NCI-H1048 (cell line): ENCODE data around the gene FAM107B.

Experiments
- DNase-seq: peaks from one replicate; lab custom pipeline; 2025; lab: John Stamatoyannopoulos, UW

The FAM107B gene

DNA sequence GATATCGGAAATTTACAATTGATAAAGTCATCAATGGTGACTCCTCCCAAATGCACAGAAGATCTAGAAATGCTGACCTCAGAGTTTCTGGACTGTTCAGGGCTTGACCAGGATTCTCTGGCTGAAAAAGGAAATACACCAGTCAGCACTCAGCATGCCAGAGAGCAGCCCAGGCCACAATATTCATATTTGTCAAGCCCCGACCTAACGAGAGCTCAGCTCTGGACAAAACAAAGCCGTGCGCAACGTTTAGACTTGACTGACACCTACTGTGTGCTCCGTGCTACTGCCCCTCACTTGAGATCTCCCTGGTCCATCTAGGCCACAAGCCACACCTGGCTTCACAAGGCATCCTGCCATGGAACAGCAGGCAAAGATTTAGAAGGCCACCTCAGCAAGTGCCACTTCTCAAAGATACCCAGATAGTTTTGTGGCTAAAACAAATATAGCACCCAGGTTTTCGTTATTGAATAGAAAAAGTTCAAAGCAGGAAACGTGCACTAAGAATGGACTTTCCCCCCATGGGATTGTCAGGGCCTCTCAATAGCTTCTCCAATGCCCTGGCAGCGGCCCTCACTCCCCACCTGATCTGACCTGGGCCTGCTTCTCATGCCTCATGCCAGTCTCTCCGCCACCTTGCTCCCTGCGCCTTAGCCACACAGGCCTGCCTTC, 218.3 kb downstream of the FAM107B start:
- no peak for DNase-seq

DNA sequence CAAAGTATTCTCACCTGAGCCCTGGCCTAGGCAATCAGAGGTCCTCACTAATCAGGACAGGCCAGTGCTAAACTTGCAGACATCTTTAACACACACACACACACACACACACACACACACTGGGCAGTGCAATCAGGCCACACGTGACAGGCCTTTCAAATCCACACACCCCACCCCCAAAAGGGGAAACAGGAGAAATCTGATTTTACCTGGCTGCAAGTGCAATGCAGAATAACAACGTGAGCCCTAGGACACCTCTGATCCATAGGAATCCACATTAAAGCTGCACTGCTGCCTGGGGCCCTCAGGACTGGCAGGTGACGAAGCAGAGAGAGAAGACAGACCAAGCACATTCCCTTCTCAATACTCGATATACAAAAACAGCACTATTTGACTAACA, 218.9 kb downstream of the FAM107B start:
- no peak for DNase-seq

DNA sequence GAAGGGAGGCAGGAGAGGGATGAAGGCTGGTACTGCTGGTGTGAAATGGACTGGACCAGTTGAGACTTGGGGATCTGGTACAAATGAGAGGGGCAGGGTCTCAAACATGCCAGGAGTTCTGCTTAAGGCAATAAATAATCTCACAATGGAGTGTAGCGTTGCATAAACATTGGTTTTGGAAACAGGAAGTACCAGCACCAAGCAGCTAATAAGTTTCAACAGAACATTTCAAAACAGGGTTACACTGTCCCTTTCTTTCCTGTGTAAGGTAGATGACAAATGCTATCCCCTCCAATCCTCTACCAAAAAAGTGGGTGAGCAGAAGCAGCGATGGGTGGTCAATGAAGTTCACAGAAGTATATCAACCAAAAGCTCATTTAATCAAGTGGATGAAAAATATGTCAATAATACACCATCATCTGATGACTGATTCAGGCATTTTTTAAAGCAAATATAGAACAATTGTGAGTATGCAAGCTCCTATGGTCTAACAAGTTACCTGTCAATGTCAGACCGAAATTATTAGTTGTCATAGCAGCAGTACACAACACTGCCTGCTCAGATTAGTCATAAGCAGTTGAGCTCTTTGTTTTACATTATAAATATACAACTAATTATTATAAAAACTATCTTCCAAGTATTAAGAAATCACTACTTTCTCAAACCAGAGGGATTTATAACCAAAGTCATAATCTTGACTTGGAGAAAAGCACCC, 220.0 kb downstream of the FAM107B start:
- DNase-seq: no peak

DNA sequence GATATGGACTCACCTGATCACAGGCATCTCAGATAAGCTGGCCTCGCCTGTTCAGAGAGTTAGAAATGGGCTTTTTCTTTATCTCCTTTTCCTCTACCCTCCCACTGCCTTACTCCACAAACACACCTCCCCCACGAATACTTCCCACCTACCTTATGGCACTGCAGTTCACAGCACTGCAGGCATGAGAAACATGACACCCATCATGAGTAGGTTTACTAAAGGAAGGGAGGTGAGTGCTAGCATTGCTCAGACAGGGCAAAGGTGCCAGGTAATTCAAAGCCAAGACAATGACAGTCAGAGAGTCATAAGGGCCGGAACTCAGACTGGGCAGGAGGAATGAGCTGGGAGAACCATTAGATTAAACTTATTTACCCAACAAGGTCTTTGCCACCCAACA, 220.6 kb downstream of the FAM107B start:
- no peak for DNase-seq

DNA sequence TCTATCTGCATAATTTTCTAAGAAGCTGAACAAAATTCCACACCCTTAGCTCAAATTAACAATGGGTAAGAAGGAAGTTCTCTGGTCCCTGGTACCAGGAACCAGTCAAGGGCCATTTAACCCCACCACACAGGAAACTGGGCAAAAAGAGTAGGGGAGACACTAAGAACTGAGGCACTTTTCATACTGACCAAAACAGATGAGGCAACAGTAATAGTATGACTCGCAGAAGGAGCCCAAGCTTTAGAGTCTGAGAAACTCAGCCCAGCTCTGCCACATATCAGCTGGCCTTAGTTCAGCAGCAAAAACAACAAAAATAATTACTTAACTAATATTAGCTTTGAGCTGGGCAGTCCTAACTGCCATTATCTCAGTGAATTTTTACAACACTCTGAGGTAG, 221.2 kb downstream of the FAM107B start:
- DNase-seq: no peak

DNA sequence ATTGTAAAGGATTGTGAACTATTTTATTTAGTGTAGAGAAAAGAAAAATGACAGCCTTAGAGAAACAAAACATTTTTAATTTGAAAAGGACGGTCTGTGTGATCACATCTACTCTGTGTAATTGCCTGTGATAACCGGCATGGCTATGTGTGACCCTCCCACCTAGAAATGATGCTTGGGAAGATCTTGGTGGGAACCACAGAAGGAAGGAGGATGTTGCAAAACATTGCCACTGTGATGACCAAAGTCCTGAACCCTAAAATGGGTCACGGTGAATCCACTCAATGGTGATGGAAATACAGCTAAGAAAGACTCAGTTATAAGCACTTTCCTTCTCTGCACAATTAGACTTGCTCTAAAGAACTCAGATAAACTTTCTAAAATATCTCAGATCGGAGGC, 222.7 kb downstream of the FAM107B start:
- DNase-seq: no peak

DNA sequence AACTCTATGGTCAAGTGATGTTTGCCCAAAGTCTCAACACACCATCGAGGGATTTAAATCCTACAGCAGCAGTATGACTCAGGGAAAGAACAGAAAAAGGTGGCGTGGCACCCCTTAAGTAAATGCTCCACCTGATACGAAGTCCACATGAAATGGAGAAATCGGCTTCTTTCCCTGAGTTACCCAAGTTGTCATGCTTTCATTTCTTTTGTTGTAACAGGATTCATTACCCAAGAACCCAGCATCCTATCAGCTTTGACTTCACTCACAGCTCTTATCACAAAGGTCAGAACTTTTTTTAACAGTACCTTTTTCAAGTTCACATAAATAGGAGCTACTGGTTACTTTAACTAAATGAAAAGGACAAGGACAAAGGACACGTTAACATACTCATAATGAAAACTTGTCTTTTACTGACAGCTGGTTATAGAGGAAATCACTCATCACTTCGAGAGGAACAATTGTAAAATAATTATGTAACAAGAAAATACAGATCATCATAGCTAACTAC, 224.2 kb downstream of the FAM107B start:
- DNase-seq: no peak

DNA sequence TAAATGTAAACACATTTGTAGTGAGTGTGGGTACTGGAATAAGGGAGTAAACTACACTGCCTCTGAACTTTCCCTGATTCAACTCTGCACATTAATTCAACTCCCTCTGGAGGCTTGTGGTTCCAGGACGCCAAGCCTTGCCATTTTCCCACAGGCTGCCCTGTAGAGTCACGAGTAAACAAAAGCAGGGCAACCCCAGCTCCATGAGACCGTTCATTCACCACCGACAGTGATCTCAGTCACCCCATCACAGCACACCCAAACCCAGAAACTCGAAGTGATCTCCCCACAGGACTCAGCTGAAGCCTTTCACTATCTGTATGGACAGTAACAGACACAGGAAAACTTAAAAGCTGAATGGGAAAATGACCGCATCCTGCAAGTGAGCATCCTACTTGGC, 225.2 kb downstream of the FAM107B start:
- DNase-seq: no peak

DNA sequence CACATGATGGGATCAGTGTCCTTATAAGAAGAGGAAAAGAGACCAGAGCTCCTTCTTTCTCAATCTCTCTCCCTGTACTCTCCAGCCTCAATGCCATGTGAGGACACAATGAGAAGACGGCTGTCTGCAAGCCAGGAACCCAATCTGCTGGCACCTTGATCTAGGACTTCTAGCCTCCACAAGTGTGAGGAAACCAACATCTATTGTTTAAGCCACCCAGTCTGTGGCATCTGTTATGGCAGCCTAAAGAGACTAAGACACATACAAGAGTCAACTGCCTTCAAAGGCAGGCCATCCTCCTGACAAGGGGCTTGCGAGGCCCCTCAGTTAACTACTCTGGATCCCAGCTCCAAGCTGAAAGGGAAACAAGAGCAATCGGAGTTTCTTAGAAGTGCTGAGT, 225.7 kb downstream of the FAM107B start:
- DNase-seq: no peak

DNA sequence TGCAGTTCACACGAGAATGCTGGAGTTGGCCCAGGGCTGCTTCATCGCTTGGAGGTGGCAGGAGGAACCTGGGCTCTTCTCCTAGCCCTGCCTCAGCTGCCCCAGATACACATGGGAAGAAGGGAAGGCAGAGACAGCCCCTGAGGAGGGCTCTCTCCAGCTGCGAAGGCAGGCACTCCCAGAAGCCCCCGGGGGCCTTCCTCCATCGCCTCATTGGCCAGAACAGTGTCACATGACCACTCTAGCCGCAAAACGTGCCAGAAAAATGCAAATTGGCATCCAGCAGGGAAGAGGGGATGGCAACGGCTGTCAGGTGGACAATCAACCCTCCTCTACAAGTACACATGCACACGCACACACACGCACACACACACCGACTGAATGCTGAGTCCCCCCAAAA, 226.2 kb downstream of the FAM107B start:
- no peak for DNase-seq

DNA sequence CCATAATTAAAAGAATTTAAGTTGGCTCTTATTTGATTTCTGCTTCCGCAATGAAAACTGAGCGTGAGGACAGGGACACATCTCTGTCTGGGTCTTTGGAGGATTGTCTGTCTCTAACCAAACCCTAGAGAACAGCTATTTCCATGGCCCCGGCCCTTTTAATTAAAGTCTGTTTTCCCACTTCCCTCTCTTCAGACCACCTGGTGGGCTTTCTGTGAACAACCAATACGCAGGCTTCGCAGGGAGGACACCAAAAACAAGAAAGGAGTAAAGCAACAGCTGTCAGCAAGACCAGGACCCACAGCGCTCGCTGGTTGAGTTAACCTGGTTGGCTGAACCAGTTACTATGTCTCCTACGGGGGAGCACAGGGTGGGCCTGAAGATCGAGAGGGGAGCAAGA, 226.9 kb downstream of the FAM107B start:
- DNase-seq: no peak

DNA sequence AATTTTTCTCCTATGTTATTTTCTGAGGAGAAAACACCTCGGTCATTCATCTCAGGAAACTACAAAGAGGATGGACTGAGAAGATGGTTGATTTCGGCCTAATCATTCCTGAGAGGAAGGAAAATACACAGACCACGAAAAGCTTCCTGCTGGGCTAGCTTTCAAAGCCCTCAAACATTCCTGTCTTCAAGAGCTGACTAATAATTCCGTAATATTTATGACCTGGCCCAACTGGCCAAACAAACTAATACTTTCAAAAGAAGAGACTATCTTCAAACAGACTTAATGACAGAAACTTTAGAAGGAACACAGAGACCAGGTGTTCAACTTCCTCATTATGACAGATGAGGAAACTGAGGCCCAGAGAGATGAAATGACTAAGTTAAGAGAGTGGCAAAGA, 228.9 kb downstream of the FAM107B start:
- no peak for DNase-seq

DNA sequence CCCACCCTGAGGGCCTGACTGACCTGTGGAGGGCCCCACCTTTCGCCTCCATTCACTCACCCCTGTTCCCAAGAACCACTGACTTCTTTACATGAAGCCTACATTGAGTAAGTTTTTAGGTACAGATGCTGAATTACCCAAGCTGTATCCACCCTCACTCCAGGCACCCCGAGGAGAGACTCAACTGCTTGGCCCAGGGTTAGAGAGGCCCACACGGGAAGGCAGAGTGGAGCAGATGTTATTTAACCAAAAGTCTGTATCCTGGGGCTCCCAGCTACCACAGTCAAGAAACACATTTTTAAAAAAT, 230.8 kb downstream of the FAM107B start:
- DNase-seq: no peak

DNA sequence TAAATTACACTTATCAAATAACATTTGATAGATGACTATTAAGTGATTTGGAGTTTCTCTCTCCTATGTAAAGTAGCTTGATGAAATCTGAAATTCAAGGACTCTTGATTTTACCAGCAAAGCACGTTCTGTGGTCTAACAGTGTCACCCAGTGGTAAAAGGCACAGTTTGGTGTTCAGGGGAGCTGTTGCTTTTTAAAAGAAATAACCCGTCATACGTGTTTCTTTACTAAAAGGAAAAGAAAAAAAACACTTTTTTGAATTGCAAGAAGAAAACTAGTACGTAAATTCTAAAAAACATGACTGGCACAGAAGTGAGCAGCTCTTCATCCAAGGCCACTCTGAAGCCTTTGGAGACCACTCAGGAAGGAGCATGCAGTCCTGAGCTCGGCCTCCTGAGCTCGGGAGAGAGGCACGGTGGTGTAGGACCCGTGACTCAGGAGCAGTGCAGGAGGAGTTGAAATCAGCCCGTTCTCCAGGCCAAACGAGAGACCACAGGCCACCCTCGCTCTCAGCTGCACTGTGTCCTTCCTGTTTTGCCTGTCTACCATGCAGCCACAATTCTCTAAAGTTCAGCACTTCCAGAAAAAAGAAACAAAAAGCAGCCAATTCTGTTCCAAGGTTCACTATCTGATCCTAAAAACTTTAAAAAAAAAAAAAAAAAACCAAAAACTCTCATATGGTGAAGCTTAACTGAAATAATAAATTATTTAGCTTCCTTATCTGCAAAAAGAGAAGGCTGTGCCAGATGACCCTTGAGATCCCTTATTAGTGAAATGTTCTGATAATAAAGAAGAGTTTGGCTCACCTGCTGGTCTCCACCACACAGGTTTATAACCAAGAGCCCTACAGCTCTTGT, 231.4 kb downstream of the FAM107B start:
- no peak for DNase-seq

DNA sequence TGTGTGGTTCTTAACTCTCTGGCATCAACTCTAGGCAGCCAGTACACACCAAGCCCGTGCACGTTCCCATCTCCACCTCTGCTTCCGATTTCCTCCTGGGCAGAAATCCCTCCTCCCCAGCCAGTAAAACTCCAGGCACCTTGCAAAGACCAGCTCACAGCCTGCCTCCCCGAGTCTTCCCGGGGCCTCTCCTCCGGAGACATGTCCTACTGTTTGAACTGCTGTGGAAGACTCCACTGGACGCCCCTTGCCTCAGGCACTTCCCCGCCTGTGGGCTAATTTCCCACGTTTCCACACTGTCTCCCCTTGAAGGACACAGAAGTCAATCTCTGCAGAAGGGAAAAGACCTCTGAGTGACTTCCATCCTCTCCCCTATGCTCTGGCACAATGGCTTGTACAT, 233.3 kb downstream of the FAM107B start:
- DNase-seq: no peak

DNA sequence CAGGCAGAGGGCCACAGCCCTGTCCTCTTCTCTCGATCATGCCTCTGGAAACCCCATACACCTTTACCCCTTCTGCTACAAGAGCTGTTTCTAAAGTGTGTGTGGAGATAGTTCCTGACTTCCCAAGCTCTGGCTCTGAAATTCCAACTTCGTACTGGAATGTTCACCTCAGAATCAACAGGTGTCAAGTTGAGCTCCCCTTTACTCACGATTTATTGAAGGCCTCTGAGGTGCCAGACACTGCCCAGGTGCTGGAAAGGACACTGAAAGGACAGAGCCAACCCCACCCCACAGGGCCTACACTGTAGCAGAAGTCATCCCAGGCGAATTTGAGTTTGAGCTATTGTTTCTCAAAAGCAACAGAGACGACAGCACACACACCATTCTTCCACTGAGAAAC, 234.1 kb downstream of the FAM107B start:
- DNase-seq: no peak

DNA sequence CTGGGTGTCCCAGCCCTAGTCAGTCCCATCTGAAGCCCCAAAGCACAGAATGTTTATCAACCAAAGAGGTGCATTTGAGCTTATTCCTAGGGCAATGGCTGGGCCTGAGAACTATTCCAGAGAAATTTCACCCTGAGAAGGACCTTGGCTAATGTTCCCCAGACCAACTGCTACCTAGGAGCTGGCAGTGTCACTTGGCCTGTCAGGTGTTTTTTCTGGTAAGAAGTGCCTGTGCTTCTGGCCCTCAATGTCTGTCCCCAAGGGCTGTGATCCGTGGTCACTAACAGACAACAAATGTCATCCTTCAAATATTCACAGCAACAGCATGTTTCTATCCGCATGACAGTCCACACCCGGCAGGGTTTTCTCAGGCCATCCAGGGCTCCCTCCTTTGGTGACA, 234.6 kb downstream of the FAM107B start:
- no peak for DNase-seq

DNA sequence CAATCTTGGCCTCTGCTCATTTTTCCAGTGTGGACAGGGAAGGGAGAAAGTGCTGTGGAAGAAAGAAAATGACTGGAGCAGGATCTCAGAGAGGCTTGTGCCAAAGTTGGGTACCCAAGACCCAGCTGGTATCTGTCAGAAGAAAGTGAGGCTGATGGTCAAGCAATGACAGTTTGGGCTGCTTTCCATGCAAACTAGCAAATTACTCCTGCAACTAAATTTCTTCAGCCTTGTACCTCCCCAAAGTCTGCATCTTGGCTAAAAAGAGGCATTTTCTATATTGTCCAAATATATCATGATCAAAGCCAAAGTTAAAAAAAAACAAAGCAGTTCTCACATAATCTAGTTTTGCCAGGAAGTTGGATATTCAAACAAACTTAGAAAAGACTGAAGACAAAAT, 235.5 kb downstream of the FAM107B start:
- DNase-seq: no peak

DNA sequence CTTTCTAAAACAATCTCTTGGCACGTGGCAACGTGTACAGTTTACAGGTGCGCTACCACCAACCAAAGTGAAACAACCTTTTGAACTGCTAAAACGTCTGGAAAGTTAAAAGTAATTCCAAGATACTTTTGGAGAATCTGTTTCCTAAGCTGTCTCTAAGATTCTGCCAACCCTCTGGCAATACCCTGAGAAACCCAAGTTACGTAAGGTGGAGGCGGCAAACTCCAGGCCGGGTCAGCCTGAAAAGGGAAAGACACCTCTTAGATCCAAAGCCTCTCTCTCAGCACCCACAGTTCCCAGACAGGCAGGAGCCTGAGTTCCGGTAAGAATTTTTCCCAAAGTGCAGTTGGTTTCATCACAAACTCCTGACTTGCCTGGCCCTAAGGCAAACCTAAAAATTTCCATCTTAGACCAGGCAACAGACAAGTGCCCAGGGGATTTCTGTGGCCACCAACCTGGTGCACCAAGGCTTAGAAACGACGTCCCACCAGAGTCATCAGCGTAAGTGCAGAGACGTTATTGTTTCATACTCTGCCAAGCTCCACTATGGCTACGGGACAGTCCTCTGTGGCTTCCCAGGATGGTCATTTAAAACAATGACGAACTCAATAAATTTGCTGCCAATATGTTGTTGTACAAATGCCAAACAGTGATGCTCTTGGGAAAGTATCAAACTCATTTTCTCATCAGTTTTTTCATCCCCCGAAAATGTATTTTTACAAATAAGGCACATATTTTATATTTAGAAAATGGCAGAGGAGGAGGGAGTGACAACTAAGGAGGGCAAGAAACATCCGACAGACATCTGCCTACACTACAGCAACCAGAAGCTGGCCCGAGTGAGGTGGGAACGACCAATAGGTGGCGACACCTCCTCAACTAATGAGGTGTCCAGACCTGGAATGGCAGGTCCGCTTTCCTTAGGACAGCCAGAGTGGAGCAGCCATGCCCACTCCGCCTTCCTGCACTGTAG, 238.2 kb downstream of the FAM107B start:
- no peak for DNase-seq

DNA sequence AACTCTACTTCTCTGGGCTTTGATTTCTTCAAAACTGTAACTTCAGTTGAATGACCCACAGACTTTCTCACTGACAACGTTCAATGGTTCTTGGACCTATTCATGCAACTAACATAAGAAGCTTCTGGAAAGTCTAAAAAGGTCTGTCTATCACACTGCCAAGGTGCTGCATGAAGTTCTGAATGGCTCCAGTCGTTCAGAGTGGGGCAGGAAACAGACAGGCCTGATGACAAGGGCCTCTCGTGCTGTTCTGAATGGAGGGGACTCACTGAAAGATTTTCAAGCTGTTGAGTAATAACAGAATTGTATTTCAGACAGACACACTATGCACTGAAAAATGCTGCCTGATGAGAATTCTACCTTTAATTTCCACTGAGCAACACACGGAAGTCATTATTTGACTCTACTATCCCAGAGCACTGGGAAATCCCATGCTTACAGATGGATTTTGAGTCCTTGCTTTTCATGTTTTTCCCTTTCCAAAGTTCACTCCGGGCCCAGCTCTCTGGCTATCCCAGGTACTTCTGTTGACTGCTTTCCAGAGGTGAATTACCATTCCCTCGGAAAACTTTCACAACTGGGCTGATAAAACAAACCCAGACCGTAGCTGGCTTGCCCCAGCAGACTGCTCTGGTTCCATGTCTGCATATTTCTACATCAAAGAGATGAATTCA, 239.1 kb downstream of the FAM107B start:
- no peak for DNase-seq

DNA sequence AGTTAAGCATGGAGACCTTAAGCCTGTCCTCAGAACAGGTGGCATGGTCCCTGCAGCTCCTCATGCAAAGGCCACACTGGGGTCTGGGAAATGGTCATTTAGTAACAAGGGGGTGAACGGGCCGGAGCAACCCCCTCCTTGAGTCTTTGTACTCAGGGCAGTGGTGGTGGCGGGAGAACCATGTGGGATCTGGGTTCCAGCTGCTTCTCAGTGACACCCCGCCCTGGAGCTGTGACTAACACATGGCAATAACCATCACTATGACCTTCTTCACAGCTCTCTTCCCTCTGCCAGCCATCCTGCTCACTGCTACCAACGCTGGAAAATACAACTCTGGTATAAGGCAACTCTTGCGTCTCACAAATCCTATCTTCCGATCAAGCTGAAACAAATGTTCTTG, 240.5 kb downstream of the FAM107B start:
- no peak for DNase-seq
